ENCODE results near the gene SERTAD1. TPM values are rescaled to one million over a fixed set of nuclear protein-coding genes. Genes with fewer than 3 reads are reported as not detected.

Gene SERTAD1
- total and polyA plus RNA-seq, 2 of the 8 experiments (the other 6 are each of a cell fraction or from before 2014, with no cell fraction given) = 5.4 to 6.6 TPM

- no peak for TF ChIP-seq EGR1 (IDR thresholded peaks at IDR 0.05; ENCODE audit: borderline replicate concordance, low read depth, low read length)
- TF ChIP-seq EP300 (IDR thresholded peaks at IDR 0.05; ENCODE audit: borderline replicate concordance in 1 of 2, low read depth in 2 of 2, low read length in 2 of 2) = no peak
- TF ChIP-seq JUN (IDR thresholded peaks at IDR 0.05; ENCODE audit: low read depth, low read length) = no peak
- TF ChIP-seq BRCA1 (IDR thresholded peaks at IDR 0.05; ENCODE audit: low read depth, low read length) = no peak
- TF ChIP-seq SIRT6 (IDR thresholded peaks at IDR 0.05; ENCODE audit: low read length) = no peak
- TF ChIP-seq SP4 (IDR thresholded peaks at IDR 0.05; ENCODE audit: low read length) = no peak
- no peak for TF ChIP-seq CHD2 (IDR thresholded peaks at IDR 0.05; ENCODE audit: low read length)
- no peak for TF ChIP-seq ASH2L (IDR thresholded peaks at IDR 0.05; ENCODE audit: low read length)
These were observed 48.9 kb upstream of the SERTAD1 start (continued) for GRCh38 chr19:40474737-40475136.
